Activated CD8-positive, alpha-beta memory T cell treated with anti-CD3 and anti-CD28 coated beads, Interleukin-2, amount 50 U/mL, for 1 hour (primary cell): Measurements from ENCODE around the gene SIGLECL1.
"Not testable (repeated sequence)": the region's sequence is repeated elsewhere in the genome, so short reads cannot be mapped to it uniquely, and the experiment has no call there.

Experiments used
- DNase-seq: peaks from one replicate; pipeline ENCODE4 v3.0.0-alpha.2; 2020; ENCODE audit errors: extremely low read depth

SIGLECL1 gene

GRCh38 chr19:51250786-51251467 lies at the start of gene SIGLECL1:
SIGLECL1 (plus strand) TSS chr19:51251080; CDS start chr19:51264073, 12,993 bp downstream.
- DNase-seq = no peak

- no peak for DNase-seq
Measured at GRCh38 chr19:51201712-51202111, 49.2 kb upstream of the SIGLECL1 start.

- no peak for DNase-seq
Measured at GRCh38 chr19:51203916-51204315, 47.0 kb upstream of the SIGLECL1 start.

GRCh38 chr19:51204321-51204720 lies 46.6 kb upstream of the SIGLECL1 start:
- no peak for DNase-seq

- no peak for DNase-seq
Measured at GRCh38 chr19:51207747-51208146, 43.1 kb upstream of the SIGLECL1 start.

GRCh38 chr19:51210191-51210784 lies 40.6 kb upstream of the SIGLECL1 start:
- DNase-seq = no peak

GRCh38 chr19:51210874-51211361 lies 40.0 kb upstream of the SIGLECL1 start:
- not testable (repeated sequence) for DNase-seq

- DNase-seq = no peak
Measured at GRCh38 chr19:51211833-51212232, 39.0 kb upstream of the SIGLECL1 start.

GRCh38 chr19:51219307-51219706 lies 31.6 kb upstream of the SIGLECL1 start:
- DNase-seq = no peak

- no peak for DNase-seq
Measured at GRCh38 chr19:51219971-51220370, 30.9 kb upstream of the SIGLECL1 start.

GRCh38 chr19:51220996-51221395 lies 29.9 kb upstream of the SIGLECL1 start:
- DNase-seq = no peak

- no peak for DNase-seq
Measured at GRCh38 chr19:51224163-51224641, 26.7 kb upstream of the SIGLECL1 start.

GRCh38 chr19:51224898-51225393 lies 25.9 kb upstream of the SIGLECL1 start, which contains the start of gene CD33:
CD33 (plus strand) TSS chr19:51225080; CDS start chr19:51225119, 39 bp downstream.
- DNase-seq = not testable (repeated sequence)

- DNase-seq = no peak
Measured at GRCh38 chr19:51226067-51226466, 24.8 kb upstream of the SIGLECL1 start.

GRCh38 chr19:51227326-51227725 lies 23.6 kb upstream of the SIGLECL1 start:
- DNase-seq = no peak

GRCh38 chr19:51227966-51228365 lies 22.9 kb upstream of the SIGLECL1 start:
- DNase-seq = no peak

- no peak for DNase-seq
Measured at GRCh38 chr19:51240866-51241265, 10.0 kb upstream of the SIGLECL1 start.

GRCh38 chr19:51242881-51243630 lies 7.8 kb upstream of the SIGLECL1 start:
- DNase-seq = no peak

- no peak for DNase-seq
Measured at GRCh38 chr19:51246164-51246552, 4.7 kb upstream of the SIGLECL1 start.

- no peak for DNase-seq
Measured at GRCh38 chr19:51247972-51248590, 2.8 kb upstream of the SIGLECL1 start.

- DNase-seq = no peak
Measured at GRCh38 chr19:51251468-51251820, 564 bp downstream of the SIGLECL1 start.
